ENCODE measurements around the gene SUPT6H. TPM values are rescaled to one million over a fixed set of nuclear protein-coding genes. Genes with fewer than 3 reads are reported as not detected.

Gene SUPT6H
- total and polyA plus RNA-seq, 9 of the 15 experiments (the other 6 are each of a cell fraction or from before 2014, with no cell fraction given), result 1.7 to 77.7 (median 49.2) TPM

GRCh38 chr17:28706471-28707338, 44.7 kb downstream of the SUPT6H start:
- intact Hi-C loops (cut with micrococcal nuclease) (no loop called here), in situ Hi-C loops (cut with MboI) (no loop called here)
- Histone ChIP-seq H4K20me1 (replicated peaks; ENCODE audit: control insufficient read depth, insufficient read depth, low read length) (no peaks in the 10 kb centered on the region; the same call in 1 of the 2 replicates), H3K36me3 (ENCODE audit: control insufficient read depth, insufficient read depth, low read length) (peaks cover 35% of the 10 kb centered on the region; the same call in 2 of the 3 replicates), H3K9ac (ENCODE audit: insufficient read depth in 1 of 2, low read depth in 2 of 2, low read length in 2 of 2) (peak overlapping the region in 1 of 2 experiments; percentile 40; a peak in 1 of 4 replicates), H3K27ac (ENCODE audit: extremely low read depth, low read depth, low read length) (no peak overlapping the region), H3K4me3 (no peak overlapping the region), H2AFZ (ENCODE audit: low read depth, low read length) (no peak overlapping the region), H3K4me2 (ENCODE audit: insufficient read depth, low read length) (no peak overlapping the region), H3K9me3 (replicated peaks; ENCODE audit: control insufficient read depth, insufficient read depth, low read depth, low read length) (0 out of 2 replicates have a peak, but pooled peaks cover 2% of the 10 kb centered on the region), H3K27me3 (ENCODE audit: control insufficient read depth in 2 of 2, insufficient read depth in 2 of 2, low read length in 2 of 2) (no peaks in the 10 kb centered on the region), H3K4me1 (replicated peaks in 1 of 2; ENCODE audit: control insufficient read depth in 2 of 2, insufficient read depth in 2 of 2, low read length in 2 of 2) (peaks cover 7 to 27% of the 10 kb centered on the region in 2 experiments; a peak in 4 of 5 replicates), H3K9me1 (ENCODE audit: control insufficient read depth, insufficient read depth, low read length) (no peaks in the 10 kb centered on the region), H3K79me2 (ENCODE audit: control insufficient read depth, insufficient read depth, low read length) (peaks cover 13% of the 10 kb centered on the region)
- no TSS peak for BruUV-seq (replicated peaks)
- DNase-seq (ENCODE audit: extremely low read depth in 1 of 4, low spot score in 3 of 4), result peak in 2 of 4 experiments; percentile 23 to 35
- POLR2A ChIA-PET, result interaction anchor here (0.5 to 8.7 kb wide), 6 partner anchors 14 to 1266 kb away, joined by 3 to 133 read pairs (median 3); partner anchors contain the start of genes BLTP2 and RPL23A
- CTCF ChIA-PET (ENCODE audit: low intra/inter-chr PET ratio), result interaction anchor here (0.6 kb wide), 1 partner anchor 1085 kb away, joined by 4 read pairs; no protein-coding TSS in a partner anchor
- no peak for TF ChIP-seq XRCC3 (IDR thresholded peaks at IDR 0.05)
- TF ChIP-seq ZNF740 (CRISPR knock-in tag; IDR thresholded peaks at IDR 0.05), result no peak; the same call in 1 of the 2 replicates
- TF ChIP-seq ZNF740 (tag; IDR thresholded peaks at IDR 0.05), result peak in 1 of 2 experiments; percentile 94; a peak in 2 of 4 replicates
- no peak for TF ChIP-seq ZNF696 (CRISPR knock-in tag; conservative IDR thresholded peaks at IDR 0.05)
- TF ChIP-seq VEZF1 (CRISPR knock-in tag; IDR thresholded peaks at IDR 0.05), result peak; percentile 59
- WGBS (ENCODE audit: insufficient coverage, low coverage, missing lambda C conversion rate), result 52% methylated on average over 5 of the region's 7 CpGs
- no peak for FAIRE-seq
- ATAC-seq, result no peak

Measured in K562 (cell line).